Endothelial cell of hepatic sinusoid (primary cell): ENCODE measurements around the gene UTP18.
"Not testable (repeated sequence)": the region's sequence is repeated elsewhere in the genome, so short reads cannot be mapped to it uniquely, and the experiment has no call there.

Source experiments
- in situ Hi-C: cut with HindIII; loops from 2 replicates; pipeline ENCODE4 v1.10.0; 2017; ENCODE audit warnings: low sequenced_read_pairs

Gene UTP18

GRCh38 chr17:51258756-51259563, 1.4 kb upstream of the UTP18 start:
- in situ Hi-C loops: no loop called here

- in situ Hi-C loops: no loop called here
These were observed 646 bp upstream of the UTP18 start, which contains the start of gene MBTD1 for GRCh38 chr17:51259564-51260236. TSS of gene MBTD1 (minus strand) at chr17:51260049. CDS start at chr17:51225161, 34,888 bp downstream.

GRCh38 chr17:51261024-51261963, 948 bp downstream of the UTP18 start:
- in situ Hi-C loops: no loop called here

- in situ Hi-C loops: no loop called here
These were observed 2.7 kb downstream of the UTP18 start for GRCh38 chr17:51263006-51263405.

- in situ Hi-C loops: not testable (repeated sequence)
These were observed 4.1 kb downstream of the UTP18 start for GRCh38 chr17:51264466-51264865.

GRCh38 chr17:51269991-51270390, 9.6 kb downstream of the UTP18 start:
- in situ Hi-C loops: no loop called here

GRCh38 chr17:51270636-51271035, 10.3 kb downstream of the UTP18 start:
- in situ Hi-C loops: no loop called here

GRCh38 chr17:51272812-51273211, 12.5 kb downstream of the UTP18 start:
- in situ Hi-C loops: no loop called here

GRCh38 chr17:51275381-51275780, 15.0 kb downstream of the UTP18 start:
- in situ Hi-C loops: no loop called here

GRCh38 chr17:51279183-51279582, 18.8 kb downstream of the UTP18 start:
- in situ Hi-C loops: no loop called here

- in situ Hi-C loops: no loop called here
These were observed 27.1 kb downstream of the UTP18 start for GRCh38 chr17:51287412-51287811.

GRCh38 chr17:51289696-51290111, 29.4 kb downstream of the UTP18 start:
- in situ Hi-C loops: no loop called here

GRCh38 chr17:51294338-51294737, 34.0 kb downstream of the UTP18 start:
- in situ Hi-C loops: not testable (repeated sequence)

- in situ Hi-C loops: no loop called here
These were observed 38.4 kb downstream of the UTP18 start for GRCh38 chr17:51298508-51299371.

GRCh38 chr17:51299859-51300258, 39.5 kb downstream of the UTP18 start:
- in situ Hi-C loops: no loop called here

- in situ Hi-C loops: no loop called here
These were observed 44.8 kb downstream of the UTP18 start for GRCh38 chr17:51305182-51305581.

GRCh38 chr17:51312003-51312402, 51.7 kb downstream of the UTP18 start:
- in situ Hi-C loops: not testable (repeated sequence)

- in situ Hi-C loops: no loop called here
These were observed 58.8 kb downstream of the UTP18 start for GRCh38 chr17:51319186-51319585.

- in situ Hi-C loops: no loop called here
These were observed 62.2 kb downstream of the UTP18 start for GRCh38 chr17:51322390-51323029.

- in situ Hi-C loops: no loop called here
These were observed 65.1 kb downstream of the UTP18 start for GRCh38 chr17:51325471-51325870.
